GM23338 (cell line): ENCODE results near the gene ARHGEF39. TPM values are rescaled to one million over a fixed set of nuclear protein-coding genes. Genes with fewer than 3 reads are reported as not detected.

Source experiments
- ATAC-seq: fragments of 200-7000 bp; cut with Tn5 transposase; 3 replicates; pipeline ENCODE4 v1.9.1; 2020
- DNase-seq: peaks from one replicate; pipeline ENCODE4 v3.0.0-alpha.2; 2015; ENCODE audit warnings: low spot score
- H2AFZ ChIP-seq: fragments of 200-600 bp; sonication (generic); 2 replicates; pipeline ENCODE4 v1.8.0; 2016; ENCODE audit warnings: antibody characterized with exemption, mild to moderate bottlenecking, moderate library complexity
- H3F3A ChIP-seq: fragments of 200-600 bp; sonication (generic); replicated peaks from 2 replicates; pipeline ENCODE4 v1.8.0; 2017; ENCODE audit warnings: antibody characterized with exemption, mixed run types, low read depth
- H3K27ac ChIP-seq: fragments of 200-600 bp; sonication (generic); 2 replicates; pipeline ENCODE4 v1.6.1; 2016; ENCODE audit warnings: low read depth
- H3K27me3 ChIP-seq: fragments of 200-600 bp; sonication (generic); 2 replicates; pipeline ENCODE4 v1.8.0; 2016; ENCODE audit warnings: mild to moderate bottlenecking, mixed run types, moderate library complexity; ENCODE audit not compliant: insufficient read depth
- H3K36me3 ChIP-seq: fragments of 200-600 bp; sonication (generic); 2 replicates; pipeline ENCODE4 v1.8.0; 2016; ENCODE audit warnings: mild to moderate bottlenecking; ENCODE audit not compliant: insufficient read depth
- H3K4me1 ChIP-seq: fragments of 200-600 bp; sonication (generic); 2 replicates; pipeline ENCODE4 v1.8.0; 2016; ENCODE audit warnings: mild to moderate bottlenecking, moderate library complexity; ENCODE audit not compliant: insufficient read depth
- H3K4me2 ChIP-seq: fragments of 200-600 bp; sonication (generic); 2 replicates; pipeline ENCODE4 v1.7.1; 2017; ENCODE audit warnings: mixed run types
- H3K4me3 ChIP-seq: fragments of 200-600 bp; sonication (generic); 2 replicates; pipeline ENCODE4 v1.6.1; 2016; ENCODE audit warnings: mixed run types
- H3K79me2 ChIP-seq: fragments of 200-600 bp; sonication (generic); replicated peaks from 2 replicates; pipeline ENCODE4 v1.8.0; 2017; ENCODE audit warnings: mild to moderate bottlenecking; ENCODE audit not compliant: insufficient read depth
- H3K9me2 ChIP-seq: fragments of 200-600 bp; sonication (generic); 2 replicates; pipeline ENCODE4 v1.8.0; 2017; ENCODE audit not compliant: insufficient read depth
- H4K20me1 ChIP-seq: fragments of 200-600 bp; sonication (generic); replicated peaks from 2 replicates; pipeline ENCODE4 v1.8.0; 2017; ENCODE audit warnings: mild to moderate bottlenecking; ENCODE audit not compliant: insufficient read depth
- H3K27ac Mint-ChIP-seq: 2 replicates; pipeline ENCODE4 v1.8.0; 2020; ENCODE audit warnings: inconsistent platforms, mild to moderate bottlenecking, moderate library complexity, mixed read lengths
- H3K27me3 Mint-ChIP-seq: 3 replicates; pipeline ENCODE4 v1.8.0; 2022; ENCODE audit warnings: low read depth, mild to moderate bottlenecking, moderate library complexity, mixed read lengths, inconsistent platforms; ENCODE audit not compliant: insufficient read depth, poor library complexity
- H3K36me3 Mint-ChIP-seq: 3 replicates; pipeline ENCODE4 v1.8.0; 2021; ENCODE audit warnings: low read depth, mild to moderate bottlenecking, inconsistent platforms, moderate library complexity, mixed read lengths
- H3K4me1 Mint-ChIP-seq: 3 replicates; pipeline ENCODE4 v1.8.0; 2020; ENCODE audit warnings: mild to moderate bottlenecking, inconsistent platforms, mixed read lengths
- H3K4me3 Mint-ChIP-seq: 3 replicates; pipeline ENCODE4 v1.8.0; 2021; ENCODE audit warnings: moderate library complexity, mild to moderate bottlenecking, inconsistent platforms, mixed read lengths
- H3K9me3 Mint-ChIP-seq: 3 replicates; pipeline ENCODE4 v1.8.0; 2020; ENCODE audit warnings: moderate library complexity, mild to moderate bottlenecking, inconsistent platforms, mixed read lengths
- CREB1 ChIP-seq: fragments of 250-450 bp; sonication (Bioruptor Pico); IDR thresholded peaks from 2 replicates; pipeline ENCODE4 v1.5.0; 2020; ENCODE audit warnings: low read depth, mild to moderate bottlenecking, moderate library complexity
- EZH2phosphoT487 ChIP-seq: fragments of 200-600 bp; sonication (generic); IDR thresholded peaks from one replicate; pipeline ENCODE4 v1.8.1; 2018; ENCODE audit warnings: antibody characterized with exemption; ENCODE audit not compliant: unreplicated experiment
- JUNB ChIP-seq: IDR thresholded peaks from one replicate; pipeline ENCODE4 v1.6.1; 2016; ENCODE audit warnings: antibody characterized with exemption; ENCODE audit not compliant: unreplicated experiment
- POLR2AphosphoS5 ChIP-seq: IDR thresholded peaks from 2 replicates; pipeline ENCODE4 v1.6.1; 2016; ENCODE audit warnings: antibody characterized with exemption, low read depth
- ZNF114 ChIP-seq: fragments of 250-450 bp; sonication (Bioruptor Pico); IDR thresholded peaks from 2 replicates; pipeline ENCODE4 v1.5.0; 2020; ENCODE audit warnings: mild to moderate bottlenecking, moderate library complexity
- ZNF331 ChIP-seq: fragments of 250-450 bp; sonication (Bioruptor Pico); IDR thresholded peaks from 2 replicates; pipeline ENCODE4 v1.5.0; 2020; ENCODE audit warnings: low read depth, mild to moderate bottlenecking, moderate library complexity
- polyA plus RNA-seq: library from polyadenylated mRNA; unstranded; fragments of >200 nt; fragmentation: Nextera tagmentation; extraction: Ambion mirVana; gene quantifications from 2 replicates; pipeline ENCODE4 v1.2.1, GENCODE V29; 2016
- total RNA-seq: library from RNA; depleted of rRNA; stranded (reverse); fragments of >200 nt; shearing (Covaris generic); gene quantifications from 2 replicates; pipeline ENCODE4 v1.2.3, GENCODE V29; 2014
- TF ChIP-seq, protein P1 (sequence below): fragments of 250-450 bp; sonication (Bioruptor Pico); IDR thresholded peaks from 2 replicates; pipeline ENCODE4 v1.5.0; 2020; ENCODE audit warnings: mild to moderate bottlenecking, moderate library complexity
- TF ChIP-seq, protein P2 (sequence below): IDR thresholded peaks from one replicate; pipeline ENCODE4 v1.6.1; 2018; ENCODE audit warnings: antibody characterized with exemption; ENCODE audit not compliant: unreplicated experiment

Gene ARHGEF39
- total and polyA plus RNA-seq, 2 experiments from 2014 or later, result 16.8 to 31.0 TPM

- H3K4me3 Mint-ChIP-seq, result peak overlapping the region; percentile 78
- no peak overlapping the region for H3K27ac Mint-ChIP-seq
- DNase-seq (peak; percentile 72), ATAC-seq (peak; percentile 27)
- no peak for TF ChIP-seq POLR2AphosphoS5
- TF ChIP-seq JUNB, result no peak
- TF ChIP-seq EZH2phosphoT487, result no peak
- no peak for TF ChIP-seq CREB1 (CRISPR knock-in tag)
- no peak for TF ChIP-seq ZNF114 (CRISPR knock-in tag)
- TF ChIP-seq, protein P1, sequence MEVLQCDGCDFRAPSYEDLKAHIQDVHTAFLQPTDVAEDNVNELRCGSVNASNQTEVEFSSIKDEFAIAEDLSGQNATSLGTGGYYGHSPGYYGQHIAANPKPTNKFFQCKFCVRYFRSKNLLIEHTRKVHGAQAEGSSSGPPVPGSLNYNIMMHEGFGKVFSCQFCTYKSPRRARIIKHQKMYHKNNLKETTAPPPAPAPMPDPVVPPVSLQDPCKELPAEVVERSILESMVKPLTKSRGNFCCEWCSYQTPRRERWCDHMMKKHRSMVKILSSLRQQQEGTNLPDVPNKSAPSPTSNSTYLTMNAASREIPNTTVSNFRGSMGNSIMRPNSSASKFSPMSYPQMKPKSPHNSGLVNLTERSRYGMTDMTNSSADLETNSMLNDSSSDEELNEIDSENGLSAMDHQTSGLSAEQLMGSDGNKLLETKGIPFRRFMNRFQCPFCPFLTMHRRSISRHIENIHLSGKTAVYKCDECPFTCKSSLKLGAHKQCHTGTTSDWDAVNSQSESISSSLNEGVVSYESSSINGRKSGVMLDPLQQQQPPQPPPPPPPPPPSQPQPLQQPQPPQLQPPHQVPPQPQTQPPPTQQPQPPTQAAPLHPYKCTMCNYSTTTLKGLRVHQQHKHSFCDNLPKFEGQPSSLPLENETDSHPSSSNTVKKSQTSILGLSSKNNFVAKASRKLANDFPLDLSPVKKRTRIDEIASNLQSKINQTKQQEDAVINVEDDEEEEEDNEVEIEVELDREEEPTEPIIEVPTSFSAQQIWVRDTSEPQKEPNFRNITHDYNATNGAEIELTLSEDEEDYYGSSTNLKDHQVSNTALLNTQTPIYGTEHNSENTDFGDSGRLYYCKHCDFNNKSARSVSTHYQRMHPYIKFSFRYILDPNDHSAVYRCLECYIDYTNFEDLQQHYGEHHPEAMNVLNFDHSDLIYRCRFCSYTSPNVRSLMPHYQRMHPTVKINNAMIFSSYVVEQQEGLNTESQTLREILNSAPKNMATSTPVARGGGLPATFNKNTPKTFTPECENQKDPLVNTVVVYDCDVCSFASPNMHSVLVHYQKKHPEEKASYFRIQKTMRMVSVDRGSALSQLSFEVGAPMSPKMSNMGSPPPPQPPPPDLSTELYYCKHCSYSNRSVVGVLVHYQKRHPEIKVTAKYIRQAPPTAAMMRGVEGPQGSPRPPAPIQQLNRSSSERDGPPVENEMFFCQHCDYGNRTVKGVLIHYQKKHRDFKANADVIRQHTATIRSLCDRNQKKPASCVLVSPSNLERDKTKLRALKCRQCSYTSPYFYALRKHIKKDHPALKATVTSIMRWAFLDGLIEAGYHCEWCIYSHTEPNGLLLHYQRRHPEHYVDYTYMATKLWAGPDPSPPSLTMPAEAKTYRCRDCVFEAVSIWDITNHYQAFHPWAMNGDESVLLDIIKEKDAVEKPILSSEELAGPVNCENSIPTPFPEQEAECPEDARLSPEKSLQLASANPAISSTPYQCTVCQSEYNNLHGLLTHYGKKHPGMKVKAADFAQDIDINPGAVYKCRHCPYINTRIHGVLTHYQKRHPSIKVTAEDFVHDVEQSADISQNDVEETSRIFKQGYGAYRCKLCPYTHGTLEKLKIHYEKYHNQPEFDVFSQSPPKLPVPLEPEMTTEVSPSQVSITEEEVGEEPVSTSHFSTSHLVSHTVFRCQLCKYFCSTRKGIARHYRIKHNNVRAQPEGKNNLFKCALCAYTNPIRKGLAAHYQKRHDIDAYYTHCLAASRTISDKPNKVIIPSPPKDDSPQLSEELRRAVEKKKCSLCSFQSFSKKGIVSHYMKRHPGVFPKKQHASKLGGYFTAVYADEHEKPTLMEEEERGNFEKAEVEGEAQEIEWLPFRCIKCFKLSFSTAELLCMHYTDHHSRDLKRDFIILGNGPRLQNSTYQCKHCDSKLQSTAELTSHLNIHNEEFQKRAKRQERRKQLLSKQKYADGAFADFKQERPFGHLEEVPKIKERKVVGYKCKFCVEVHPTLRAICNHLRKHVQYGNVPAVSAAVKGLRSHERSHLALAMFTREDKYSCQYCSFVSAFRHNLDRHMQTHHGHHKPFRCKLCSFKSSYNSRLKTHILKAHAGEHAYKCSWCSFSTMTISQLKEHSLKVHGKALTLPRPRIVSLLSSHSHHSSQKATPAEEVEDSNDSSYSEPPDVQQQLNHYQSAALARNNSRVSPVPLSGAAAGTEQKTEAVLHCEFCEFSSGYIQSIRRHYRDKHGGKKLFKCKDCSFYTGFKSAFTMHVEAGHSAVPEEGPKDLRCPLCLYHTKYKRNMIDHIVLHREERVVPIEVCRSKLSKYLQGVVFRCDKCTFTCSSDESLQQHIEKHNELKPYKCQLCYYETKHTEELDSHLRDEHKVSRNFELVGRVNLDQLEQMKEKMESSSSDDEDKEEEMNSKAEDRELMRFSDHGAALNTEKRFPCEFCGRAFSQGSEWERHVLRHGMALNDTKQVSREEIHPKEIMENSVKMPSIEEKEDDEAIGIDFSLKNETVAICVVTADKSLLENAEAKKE, result no peak
- no peak for TF ChIP-seq ZNF331 (CRISPR knock-in tag)
- no peaks in the 10 kb centered on the region for H3K36me3 Mint-ChIP-seq
- H3K9me2 ChIP-seq, result no peaks in the 10 kb centered on the region
- H3K79me2 ChIP-seq, result no peaks in the 10 kb centered on the region
- peaks cover 5% of the 10 kb centered on the region; the same call in 1 of the 2 replicates for H3K4me1 ChIP-seq
- H3K4me1 Mint-ChIP-seq, result peaks cover 15% of the 10 kb centered on the region
- H2AFZ ChIP-seq, result peak overlapping the region; percentile 98; the same call in 1 of the 2 replicates
- peaks cover 20% of the 10 kb centered on the region for H3K27me3 ChIP-seq
- 0 out of 2 replicates have a peak, but pooled peaks cover 8% of the 10 kb centered on the region for H3F3A ChIP-seq
- no peaks in the 10 kb centered on the region for H4K20me1 ChIP-seq
- no peak overlapping the region for H3K27ac ChIP-seq
- no peaks in the 10 kb centered on the region for H3K36me3 ChIP-seq
- peak overlapping the region; percentile 77 for H3K4me2 ChIP-seq
- peak overlapping the region; percentile 74 for H3K4me3 ChIP-seq
- no peaks in the 10 kb centered on the region for H3K9me3 Mint-ChIP-seq
- peaks cover 22% of the 10 kb centered on the region for H3K27me3 Mint-ChIP-seq
Observed at GRCh38 chr9:35675204-35675603, 10.2 kb upstream of the ARHGEF39 start.

- Histone ChIP-seq H3K9me2 (no peaks in the 10 kb centered on the region), H3K4me3 (no peak overlapping the region), H3F3A (0 out of 2 replicates have a peak, but pooled peaks cover 7% of the 10 kb centered on the region), H3K4me2 (no peak overlapping the region), H2AFZ (no peak overlapping the region), H3K4me1 (peaks cover 5% of the 10 kb centered on the region; the same call in 1 of the 2 replicates), H4K20me1 (no peaks in the 10 kb centered on the region), H3K27me3 (peaks cover 20% of the 10 kb centered on the region), H3K36me3 (no peaks in the 10 kb centered on the region), H3K27ac (no peak overlapping the region), H3K79me2 (no peaks in the 10 kb centered on the region)
- no peaks in the 10 kb centered on the region for H3K9me3 Mint-ChIP-seq
- no peaks in the 10 kb centered on the region for H3K36me3 Mint-ChIP-seq
- H3K27ac Mint-ChIP-seq, result no peak overlapping the region
- ATAC-seq, result no peak
- no peak overlapping the region for H3K4me3 Mint-ChIP-seq
- no peak for DNase-seq
- peaks cover 10% of the 10 kb centered on the region for H3K4me1 Mint-ChIP-seq
- H3K27me3 Mint-ChIP-seq, result peaks cover 16% of the 10 kb centered on the region
- TF ChIP-seq EZH2phosphoT487 (no peak), ZNF331 (CRISPR knock-in tag) (no peak), CREB1 (CRISPR knock-in tag) (no peak), JUNB (no peak)
- TF ChIP-seq, protein P2, sequence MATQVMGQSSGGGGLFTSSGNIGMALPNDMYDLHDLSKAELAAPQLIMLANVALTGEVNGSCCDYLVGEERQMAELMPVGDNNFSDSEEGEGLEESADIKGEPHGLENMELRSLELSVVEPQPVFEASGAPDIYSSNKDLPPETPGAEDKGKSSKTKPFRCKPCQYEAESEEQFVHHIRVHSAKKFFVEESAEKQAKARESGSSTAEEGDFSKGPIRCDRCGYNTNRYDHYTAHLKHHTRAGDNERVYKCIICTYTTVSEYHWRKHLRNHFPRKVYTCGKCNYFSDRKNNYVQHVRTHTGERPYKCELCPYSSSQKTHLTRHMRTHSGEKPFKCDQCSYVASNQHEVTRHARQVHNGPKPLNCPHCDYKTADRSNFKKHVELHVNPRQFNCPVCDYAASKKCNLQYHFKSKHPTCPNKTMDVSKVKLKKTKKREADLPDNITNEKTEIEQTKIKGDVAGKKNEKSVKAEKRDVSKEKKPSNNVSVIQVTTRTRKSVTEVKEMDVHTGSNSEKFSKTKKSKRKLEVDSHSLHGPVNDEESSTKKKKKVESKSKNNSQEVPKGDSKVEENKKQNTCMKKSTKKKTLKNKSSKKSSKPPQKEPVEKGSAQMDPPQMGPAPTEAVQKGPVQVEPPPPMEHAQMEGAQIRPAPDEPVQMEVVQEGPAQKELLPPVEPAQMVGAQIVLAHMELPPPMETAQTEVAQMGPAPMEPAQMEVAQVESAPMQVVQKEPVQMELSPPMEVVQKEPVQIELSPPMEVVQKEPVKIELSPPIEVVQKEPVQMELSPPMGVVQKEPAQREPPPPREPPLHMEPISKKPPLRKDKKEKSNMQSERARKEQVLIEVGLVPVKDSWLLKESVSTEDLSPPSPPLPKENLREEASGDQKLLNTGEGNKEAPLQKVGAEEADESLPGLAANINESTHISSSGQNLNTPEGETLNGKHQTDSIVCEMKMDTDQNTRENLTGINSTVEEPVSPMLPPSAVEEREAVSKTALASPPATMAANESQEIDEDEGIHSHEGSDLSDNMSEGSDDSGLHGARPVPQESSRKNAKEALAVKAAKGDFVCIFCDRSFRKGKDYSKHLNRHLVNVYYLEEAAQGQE, result no peak
Observed at GRCh38 chr9:35674025-35674361, 9.0 kb upstream of the ARHGEF39 start.
